NB4 (cell line): ENCODE data around the gene MAPRE2.

Experiments used
- DNase-seq: peaks from one replicate; pipeline ENCODE4 v3.0.0; 2010; ENCODE audit warnings: low read depth
- H3K4me3 ChIP-seq: one replicate; pipeline ENCODE4 v1.5.1; 2011; ENCODE audit warnings: mild to moderate bottlenecking, low read depth, low read length, moderate library complexity
- CTCF ChIP-seq: IDR thresholded peaks from one replicate; pipeline ENCODE4 v1.5.1; 2012; ENCODE audit warnings: low read depth, low read length
- MAX ChIP-seq: IDR thresholded peaks from 2 replicates; pipeline ENCODE4 v1.6.1; 2011; ENCODE audit warnings: low read depth, low read length
- MYC ChIP-seq: IDR thresholded peaks from 2 replicates; pipeline ENCODE4 v1.6.1; 2011; ENCODE audit warnings: low read depth, low read length
- POLR2A ChIP-seq: IDR thresholded peaks from 2 replicates; pipeline ENCODE4 v1.6.1; 2011; ENCODE audit warnings: mild to moderate bottlenecking; ENCODE audit not compliant: insufficient read length; ENCODE audit errors: extremely low read depth

Gene MAPRE2

GRCh38 chr18:35134190-35134730 is 93.0 kb downstream of the MAPRE2 start:
- TF ChIP-seq CTCF (no peak), POLR2A (no peak), MYC (no peak), MAX (no peak)
- H3K4me3 ChIP-seq, result no peak overlapping the region
- no peak for DNase-seq

- no peak for DNase-seq
- H3K4me3 ChIP-seq, result no peak overlapping the region
- TF ChIP-seq MYC, result no peak
These were observed 93.7 kb downstream of the MAPRE2 start for GRCh38 chr18:35134791-35135531.

DNA sequence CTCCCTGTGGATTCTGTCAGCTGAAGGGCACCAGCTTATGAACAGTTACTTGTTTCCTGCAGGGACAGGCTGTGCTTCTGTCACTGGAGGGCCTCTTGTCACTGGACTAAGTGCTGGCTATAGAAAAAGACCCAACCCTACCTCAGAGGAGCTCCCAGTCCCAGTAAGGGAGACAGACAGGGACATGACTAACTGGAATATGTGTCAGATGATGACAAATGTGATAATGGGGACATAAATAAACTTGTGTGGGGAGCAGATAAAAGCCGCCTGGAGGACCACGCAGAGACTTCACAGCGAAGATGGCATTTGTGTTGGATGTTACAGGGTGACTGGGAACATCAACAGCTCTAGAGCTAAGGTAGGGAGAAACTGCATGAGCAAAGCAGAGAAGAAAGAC is 95.0 kb downstream of the MAPRE2 start:
- no peak overlapping the region for H3K4me3 ChIP-seq
- TF ChIP-seq POLR2A, result no peak
- no peak for TF ChIP-seq CTCF
- TF ChIP-seq MAX, result no peak
- TF ChIP-seq MYC, result no peak
- DNase-seq, result no peak

GRCh38 chr18:35136885-35137284 is 95.7 kb downstream of the MAPRE2 start:
- no peak overlapping the region for H3K4me3 ChIP-seq
- TF ChIP-seq POLR2A (no peak), MYC (no peak), MAX (no peak), CTCF (no peak)
- DNase-seq, result no peak

DNA sequence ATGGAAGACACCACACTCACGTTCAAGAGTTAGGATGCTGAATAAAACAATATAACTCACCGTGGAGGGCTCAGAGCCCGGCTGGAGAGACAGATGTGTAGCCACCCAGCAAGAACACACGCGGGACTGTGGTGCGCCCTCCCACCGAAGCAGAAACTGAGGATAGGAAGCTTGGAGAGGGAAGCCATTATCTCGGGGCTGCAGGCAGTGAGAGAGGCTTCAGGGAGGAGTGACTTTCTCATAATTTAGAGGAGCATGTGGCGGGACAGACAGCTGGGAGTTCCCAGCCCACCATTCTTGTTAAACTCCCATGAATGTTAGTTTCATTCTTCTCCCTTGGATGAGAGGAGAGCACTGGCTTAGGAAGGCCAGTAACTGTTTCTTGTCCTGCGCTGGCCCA is 96.4 kb downstream of the MAPRE2 start:
- TF ChIP-seq POLR2A (no peak), CTCF (no peak), MAX (no peak), MYC (no peak)
- no peak for DNase-seq
- no peak overlapping the region for H3K4me3 ChIP-seq

GRCh38 chr18:35138773-35139172 is 97.6 kb downstream of the MAPRE2 start:
- no peak for DNase-seq
- H3K4me3 ChIP-seq, result no peak overlapping the region
- TF ChIP-seq MAX (no peak), POLR2A (no peak), CTCF (no peak), MYC (no peak)
